OCI-M2 (cell line): ENCODE data around the gene ABTB1.

Experiments used
- DNase-seq: peaks from one replicate; lab custom pipeline; 2025; ENCODE audit not compliant: unreplicated experiment; lab: John Stamatoyannopoulos, UW

ABTB1 gene

DNA sequence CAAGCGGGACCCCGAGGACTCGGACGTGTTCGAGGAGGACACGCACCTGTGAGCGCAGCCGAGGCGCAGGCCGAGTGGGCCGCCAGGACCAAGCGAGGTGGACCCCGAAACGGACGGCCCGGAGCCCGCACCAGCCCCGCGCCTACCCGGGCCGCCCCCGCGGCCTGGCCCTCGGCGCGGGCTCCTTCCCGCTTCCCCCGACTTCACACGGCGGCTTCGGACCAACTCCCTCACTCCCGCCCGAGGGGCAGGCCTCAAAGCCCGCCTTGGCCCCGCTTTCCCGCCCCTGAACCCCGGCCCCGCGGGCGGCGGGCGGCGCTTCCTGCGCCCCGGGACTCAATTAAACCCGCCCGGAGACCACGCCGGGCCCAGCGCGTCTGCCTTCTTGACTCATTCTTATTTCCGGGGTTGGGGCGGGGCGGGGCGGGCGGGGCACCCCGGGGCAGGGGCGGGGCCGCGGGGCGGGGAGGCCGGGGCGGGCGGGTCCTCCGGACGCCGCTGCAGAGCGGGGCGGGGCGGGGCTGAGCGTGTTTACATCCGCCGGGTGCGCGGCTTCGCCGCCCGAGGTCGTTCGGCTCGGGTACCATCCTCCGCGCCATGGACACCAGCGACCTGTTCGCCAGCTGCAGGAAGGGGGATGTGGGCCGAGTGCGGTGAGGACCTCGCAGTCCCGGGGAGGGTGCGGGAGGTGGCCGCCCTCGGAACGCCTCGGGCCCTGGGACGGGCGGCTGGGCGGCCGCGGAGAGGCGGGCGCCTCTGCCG, at the start of gene ABTB1:
Gene ABTB1 (plus strand): TSS at position 524 of the 762 bp plus-strand sequence. CDS start 74 bp downstream, at position 598.
- no peak for DNase-seq

GRCh38 chr3:127624063-127624462, 48.7 kb upstream of the ABTB1 start:
- no peak for DNase-seq

DNA sequence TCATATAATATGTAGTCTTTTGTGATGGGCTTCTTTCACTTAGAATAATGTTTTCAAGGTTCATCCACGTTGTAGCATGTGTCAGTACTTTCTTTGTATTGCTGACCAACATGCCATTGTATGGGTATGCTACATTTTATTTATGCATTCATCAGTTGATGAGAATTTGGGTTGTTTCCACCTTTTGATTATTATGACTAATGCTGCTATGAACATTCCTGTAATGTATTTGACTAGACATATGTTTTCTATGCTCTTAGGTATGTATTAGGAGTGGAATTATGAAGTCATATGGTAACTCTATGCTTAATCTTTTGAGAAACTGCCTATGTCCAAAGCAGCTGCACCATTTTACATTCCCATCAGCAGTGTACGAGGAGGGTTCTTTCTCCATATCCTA, 46.9 kb upstream of the ABTB1 start:
- DNase-seq, result no peak

GRCh38 chr3:127628426-127628787, 44.3 kb upstream of the ABTB1 start:
- no peak for DNase-seq

GRCh38 chr3:127628788-127629466, 43.8 kb upstream of the ABTB1 start, which contains the start of gene PODXL2:
PODXL2 (plus strand) TSS chr3:127629185; CDS start chr3:127629220, 35 bp downstream.
- no peak for DNase-seq

GRCh38 chr3:127629467-127630403, 43.0 kb upstream of the ABTB1 start:
- no peak for DNase-seq

DNA sequence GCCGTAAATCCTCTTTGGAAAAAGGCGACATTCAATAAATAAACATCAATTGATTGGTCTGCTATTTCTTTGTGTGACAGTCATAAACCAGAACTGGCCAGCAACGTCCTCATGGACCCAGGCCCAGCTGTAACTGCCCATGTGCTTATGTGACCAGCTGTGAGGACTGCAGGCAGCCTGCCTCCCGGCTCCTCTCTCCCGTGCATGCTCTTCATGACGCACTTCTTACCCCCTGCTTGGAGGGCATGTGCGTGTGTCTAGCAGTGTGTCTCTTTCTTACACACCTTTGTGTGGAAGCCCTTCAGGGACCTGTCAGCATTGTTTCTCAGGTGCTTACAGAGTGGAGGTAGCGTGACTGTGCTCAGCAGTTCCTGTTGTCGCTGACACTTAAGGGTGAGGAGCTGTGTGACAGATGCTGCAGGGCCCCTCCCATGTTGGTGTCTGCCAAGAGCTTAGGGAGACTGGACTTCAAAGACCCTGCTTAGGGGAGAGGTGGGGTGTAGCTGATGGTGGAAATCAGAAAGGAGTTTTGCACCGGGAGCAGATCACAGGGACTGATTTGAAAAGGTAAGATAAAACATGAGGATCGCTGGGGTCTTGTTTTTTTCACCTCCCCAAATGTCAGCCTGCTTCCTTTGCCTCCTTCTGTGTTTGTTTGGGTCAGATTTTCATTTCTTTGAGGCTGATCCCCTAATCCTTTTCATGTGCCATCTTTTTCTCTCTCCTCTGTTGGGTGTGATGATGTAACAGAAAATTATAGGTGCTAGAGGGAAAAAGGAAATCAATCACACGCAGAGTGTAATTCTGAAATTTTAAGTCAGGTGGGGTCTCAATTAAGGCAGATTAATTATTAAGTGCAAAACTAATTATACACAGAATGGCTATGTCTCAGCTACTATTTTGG, 41.7 kb upstream of the ABTB1 start:
- no peak for DNase-seq

- no peak for DNase-seq
Measured at GRCh38 chr3:127632035-127632820, 40.5 kb upstream of the ABTB1 start.

DNA sequence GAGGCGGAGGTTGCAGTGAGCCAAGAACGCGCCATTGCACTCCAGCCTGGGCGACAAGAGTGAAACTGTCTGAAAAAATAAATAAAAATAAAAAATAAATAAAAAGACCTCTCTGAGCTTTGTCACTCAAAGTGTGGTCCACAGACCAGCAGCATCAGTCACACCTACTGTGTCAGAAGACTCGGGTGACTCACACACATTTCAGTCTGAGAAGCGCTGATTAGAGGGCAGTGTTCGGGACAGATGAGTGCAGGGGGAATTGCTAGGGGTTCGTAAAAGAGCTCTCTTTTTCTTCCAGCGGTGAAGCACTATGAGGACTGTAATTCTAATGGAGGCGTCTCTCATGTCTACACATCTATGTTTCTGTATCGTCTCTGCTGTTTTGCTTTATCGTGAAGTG, 38.1 kb upstream of the ABTB1 start:
- DNase-seq, result no peak

GRCh38 chr3:127637546-127637945, 35.2 kb upstream of the ABTB1 start:
- no peak for DNase-seq

- DNase-seq, result no peak
Measured at GRCh38 chr3:127637971-127638370, 34.8 kb upstream of the ABTB1 start.

DNA sequence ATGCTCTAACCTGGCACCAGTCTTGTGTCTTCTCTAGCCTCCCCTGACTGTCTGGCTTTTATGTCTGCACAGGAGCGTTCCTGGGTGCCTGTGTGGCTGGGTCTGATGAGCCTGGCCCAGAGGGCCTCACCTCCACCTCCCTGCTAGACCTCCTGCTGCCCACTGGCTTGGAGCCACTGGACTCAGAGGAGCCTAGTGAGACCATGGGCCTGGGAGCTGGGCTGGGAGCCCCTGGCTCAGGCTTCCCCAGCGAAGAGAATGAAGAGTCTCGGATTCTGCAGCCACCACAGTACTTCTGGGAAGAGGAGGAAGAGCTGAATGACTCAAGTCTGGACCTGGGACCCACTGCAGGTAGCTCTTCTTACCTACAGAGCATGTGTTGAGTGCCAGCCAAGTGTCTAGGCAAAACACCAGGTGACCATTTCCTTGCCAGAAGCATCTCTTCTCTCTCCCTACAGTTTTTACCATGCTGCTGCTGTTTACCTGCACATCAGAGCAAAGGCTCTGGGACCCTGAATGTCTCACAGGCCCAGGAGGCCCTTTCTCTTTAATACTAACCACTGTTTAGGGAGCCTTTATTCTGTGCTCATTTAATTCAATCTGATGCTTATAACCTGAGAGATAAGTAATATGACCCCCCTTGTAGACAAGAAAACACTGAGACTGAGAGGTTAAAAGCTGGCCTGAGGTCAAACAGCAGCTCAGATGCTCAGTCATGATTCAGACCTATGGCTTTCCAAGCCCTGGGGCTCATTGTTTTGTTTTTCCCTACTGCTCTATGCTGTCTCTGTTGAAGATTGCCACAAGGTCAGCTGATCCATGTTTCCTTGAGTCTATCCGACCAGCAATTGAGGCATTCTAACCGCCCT, 33.3 kb upstream of the ABTB1 start:
- no peak for DNase-seq

DNA sequence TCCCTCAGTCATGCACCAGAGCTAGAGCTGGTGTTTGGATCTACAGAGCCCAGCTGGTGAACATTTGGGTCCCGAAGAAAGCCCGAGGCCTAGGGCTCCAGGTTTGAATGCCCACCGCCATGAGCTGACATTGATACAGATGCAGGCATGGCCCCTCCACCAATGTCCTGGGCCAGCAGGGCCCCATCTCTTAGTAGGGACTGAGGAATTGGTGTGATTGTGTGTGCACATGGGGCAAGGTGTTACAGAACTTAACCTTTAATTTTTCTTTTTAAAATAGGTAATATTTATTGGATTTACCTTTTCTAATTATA, 32.8 kb upstream of the ABTB1 start:
- DNase-seq, result no peak

DNA sequence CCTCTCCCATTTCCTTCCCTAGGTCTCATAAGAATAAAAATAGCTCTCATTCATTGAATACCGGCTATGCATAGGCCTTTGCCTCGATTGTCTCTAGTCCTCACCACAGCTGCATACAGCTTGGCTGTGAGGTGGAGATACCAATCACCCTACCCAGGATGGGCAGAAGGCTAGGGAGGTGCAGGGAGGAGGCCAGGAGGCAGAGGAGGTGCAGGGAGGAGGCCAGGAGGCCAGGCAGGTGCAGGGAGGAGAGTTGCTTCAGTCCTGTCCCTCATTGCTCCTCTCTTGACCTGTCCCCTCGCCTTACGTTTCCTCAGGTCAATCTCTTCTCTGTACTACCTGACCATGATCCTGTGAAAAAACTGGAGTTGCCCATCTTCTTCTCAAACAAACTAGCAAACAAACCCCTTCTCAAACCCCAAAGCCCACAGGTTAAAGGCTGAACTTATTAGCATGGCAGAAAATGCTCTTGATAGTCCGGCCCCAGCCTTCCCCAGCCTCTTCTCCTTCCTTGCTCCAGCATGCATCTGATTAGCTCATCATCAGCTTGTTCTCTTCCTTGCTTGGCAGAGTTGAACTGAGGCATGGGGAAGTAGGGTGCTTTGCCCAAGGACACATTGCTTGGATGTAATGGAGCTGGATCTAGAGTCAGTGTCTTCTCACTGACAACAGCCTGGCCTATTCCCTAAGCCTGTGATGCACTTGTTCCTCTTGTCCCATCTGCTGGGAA, 27.9 kb upstream of the ABTB1 start:
- no peak for DNase-seq

DNA sequence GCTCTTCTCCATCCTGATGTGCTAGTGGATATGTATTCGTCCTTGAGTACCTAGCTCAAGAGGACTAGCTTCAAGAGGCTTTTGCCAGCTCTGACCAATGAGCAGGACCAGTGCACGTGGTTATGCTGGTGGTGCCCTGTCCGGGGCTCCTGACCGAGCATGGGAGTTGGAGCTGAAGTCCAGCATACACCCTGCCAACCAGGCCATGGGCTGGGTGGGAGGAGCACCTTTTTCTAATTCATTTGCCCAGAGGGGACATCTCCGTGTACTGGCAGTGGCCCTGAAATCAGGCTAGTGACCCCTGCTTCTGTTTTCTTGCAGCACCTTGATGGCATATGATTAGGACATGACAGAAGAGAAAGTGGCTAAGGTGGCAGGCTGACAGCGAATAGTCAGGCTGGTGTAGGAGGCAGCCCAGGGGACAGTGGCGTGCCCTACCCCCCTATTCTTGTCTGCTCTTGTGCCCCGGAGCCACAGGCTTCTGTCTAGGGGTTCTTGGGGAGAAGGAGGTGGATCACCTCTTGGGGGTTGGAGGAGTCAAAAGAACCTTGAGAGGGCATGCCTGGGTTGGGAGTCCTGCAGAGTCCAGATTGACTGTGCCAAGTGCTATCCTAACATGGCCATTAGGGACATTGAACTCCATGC, 27.3 kb upstream of the ABTB1 start:
- no peak for DNase-seq

GRCh38 chr3:127646501-127647046, 26.2 kb upstream of the ABTB1 start:
- no peak for DNase-seq

DNA sequence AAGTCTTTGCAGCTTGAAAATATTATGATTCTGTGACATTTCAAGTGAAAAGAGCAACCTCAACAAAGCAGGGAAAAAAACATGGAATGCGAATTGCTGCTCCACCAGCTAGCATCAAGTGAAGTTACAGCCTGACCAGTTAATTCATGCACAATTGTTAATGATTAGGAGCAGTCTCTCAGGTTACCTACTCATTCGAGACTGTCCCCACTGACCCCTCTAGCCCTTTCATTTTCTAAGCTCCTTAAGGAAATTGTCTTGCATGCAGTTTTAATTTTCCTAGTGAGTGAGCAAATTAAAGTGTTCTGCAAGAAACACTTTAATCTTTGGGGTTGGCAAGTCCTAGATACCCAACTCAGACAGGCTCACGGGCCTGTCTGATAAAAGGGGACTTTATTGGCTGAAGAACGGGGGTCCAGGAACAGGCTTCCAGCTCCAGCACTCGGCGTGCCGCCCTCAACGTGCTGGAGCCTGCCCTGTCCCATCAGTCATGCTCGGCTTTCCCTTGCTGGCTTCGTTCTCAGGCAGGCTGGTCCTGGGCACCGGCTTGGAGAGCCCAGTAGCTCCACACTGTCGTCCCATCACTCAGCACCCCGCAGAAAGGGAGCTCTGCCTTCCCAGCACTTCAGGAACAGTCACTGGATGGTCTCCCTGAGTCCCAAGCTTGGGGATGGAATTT, 25.4 kb upstream of the ABTB1 start:
- DNase-seq, result no peak
